ENCODE data around the gene SSBP2. TPM values are rescaled to one million over a fixed set of nuclear protein-coding genes. Genes with fewer than 3 reads are reported as not detected.
"Not testable (repeated sequence)": the region's sequence is repeated elsewhere in the genome, so short reads cannot be mapped to it uniquely, and the experiment has no call there.

Gene SSBP2
- total RNA-seq, 1 experiment from 2014 or later = 5.2 TPM

DNA sequence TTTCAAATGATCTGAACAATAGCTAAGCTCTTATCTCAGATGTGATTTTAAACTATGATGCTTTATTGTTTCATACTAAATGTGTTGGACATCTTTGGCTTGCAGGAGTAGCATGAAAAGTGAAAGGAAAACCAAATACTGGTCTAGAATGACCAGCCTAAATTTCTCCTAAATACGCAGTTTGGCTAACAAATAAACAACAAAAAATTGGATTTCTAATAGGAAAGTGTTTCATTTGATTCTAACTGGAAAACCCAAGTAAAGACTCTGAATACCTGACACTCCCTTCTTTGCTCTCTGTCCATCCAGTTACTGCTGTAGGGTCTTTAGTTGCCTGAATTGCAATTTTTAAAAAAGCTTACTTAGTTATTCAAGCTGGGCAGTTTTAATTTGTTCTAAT is 245.2 kb downstream of the SSBP2 start:
- Histone ChIP-seq H3K9ac (ENCODE audit: low read length) (no peak overlapping the region), H2AFZ (ENCODE audit: low read depth, low read length, poor library complexity, severe bottlenecking) (no peak overlapping the region), H3K9me3 (ENCODE audit: control insufficient read depth in 1 of 2, insufficient read depth in 1 of 2, low read depth in 1 of 2, low read length in 2 of 2) (no peaks in the 10 kb centered on the region), H3K36me3 (ENCODE audit: control insufficient read depth in 1 of 2, insufficient read depth in 2 of 2, low read length in 2 of 2) (no peaks in the 10 kb centered on the region), H3K27ac (ENCODE audit: low read depth, low read length) (no peak overlapping the region), H3K27me3 (ENCODE audit: insufficient read depth, low read length) (no peaks in the 10 kb centered on the region), H3K4me2 (ENCODE audit: low read length) (no peak overlapping the region), H3K9me2 (ENCODE audit: insufficient read depth) (no peaks in the 10 kb centered on the region), H3K79me2 (ENCODE audit: insufficient read depth, low read length) (no peaks in the 10 kb centered on the region), H3K4me3 (replicated peaks in 1 of 2; ENCODE audit: low read depth in 1 of 2, low read length in 2 of 2) (no peak overlapping the region), H4K20me1 (ENCODE audit: insufficient read depth) (no peaks in the 10 kb centered on the region), H3K4me1 (ENCODE audit: control insufficient read depth in 1 of 2, insufficient read depth in 2 of 2, low read length in 2 of 2) (peaks cover 0 to 5% of the 10 kb centered on the region in 2 experiments; a peak in 2 of 4 replicates)
- CTCF ChIA-PET = no interaction called here
- BruUV-seq (replicated peaks) = no TSS peak
- POLR2A ChIA-PET = no interaction called here
- intact Hi-C loops (cut with micrococcal nuclease) = loop anchor here (2.0 kb wide), 2 partner anchors 243 to 333 kb away; no protein-coding TSS in a partner anchor
- RAD21 ChIA-PET (ENCODE audit: low non-redundant PET in 1 of 2, low total read pairs in 2 of 2, uncharacterized antibody in 2 of 2, unreplicated experiment in 2 of 2) = no interaction called here
- DNase-seq (ENCODE audit: low read depth, low spot score) = no peak
- no peak for ATAC-seq
- TF ChIP-seq, protein P1, sequence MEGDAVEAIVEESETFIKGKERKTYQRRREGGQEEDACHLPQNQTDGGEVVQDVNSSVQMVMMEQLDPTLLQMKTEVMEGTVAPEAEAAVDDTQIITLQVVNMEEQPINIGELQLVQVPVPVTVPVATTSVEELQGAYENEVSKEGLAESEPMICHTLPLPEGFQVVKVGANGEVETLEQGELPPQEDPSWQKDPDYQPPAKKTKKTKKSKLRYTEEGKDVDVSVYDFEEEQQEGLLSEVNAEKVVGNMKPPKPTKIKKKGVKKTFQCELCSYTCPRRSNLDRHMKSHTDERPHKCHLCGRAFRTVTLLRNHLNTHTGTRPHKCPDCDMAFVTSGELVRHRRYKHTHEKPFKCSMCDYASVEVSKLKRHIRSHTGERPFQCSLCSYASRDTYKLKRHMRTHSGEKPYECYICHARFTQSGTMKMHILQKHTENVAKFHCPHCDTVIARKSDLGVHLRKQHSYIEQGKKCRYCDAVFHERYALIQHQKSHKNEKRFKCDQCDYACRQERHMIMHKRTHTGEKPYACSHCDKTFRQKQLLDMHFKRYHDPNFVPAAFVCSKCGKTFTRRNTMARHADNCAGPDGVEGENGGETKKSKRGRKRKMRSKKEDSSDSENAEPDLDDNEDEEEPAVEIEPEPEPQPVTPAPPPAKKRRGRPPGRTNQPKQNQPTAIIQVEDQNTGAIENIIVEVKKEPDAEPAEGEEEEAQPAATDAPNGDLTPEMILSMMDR (IDR thresholded peaks at IDR 0.05 in 2 of 3, conservative IDR thresholded peaks at IDR 0.05 in 1 of 3; ENCODE audit: borderline replicate concordance in 1 of 3, insufficient read depth in 1 of 3, low read depth in 2 of 3, low read length in 2 of 3) = no peak
- TF ChIP-seq SRF (IDR thresholded peaks at IDR 0.05; ENCODE audit: low read depth) (no peak), POLR2AphosphoS5 (IDR thresholded peaks at IDR 0.05; ENCODE audit: low read depth, low read length) (no peak), EZH2 (IDR thresholded peaks at IDR 0.05) (no peak), ZNF274 (IDR thresholded peaks at IDR 0.05; ENCODE audit: low read depth, low read length) (no peak), ELF1 (IDR thresholded peaks at IDR 0.05; ENCODE audit: borderline replicate concordance, low read depth) (no peak), POLR2A (IDR thresholded peaks at IDR 0.05; ENCODE audit: borderline replicate concordance, extremely low read depth, insufficient read depth, insufficient read length) (no peak)

DNA sequence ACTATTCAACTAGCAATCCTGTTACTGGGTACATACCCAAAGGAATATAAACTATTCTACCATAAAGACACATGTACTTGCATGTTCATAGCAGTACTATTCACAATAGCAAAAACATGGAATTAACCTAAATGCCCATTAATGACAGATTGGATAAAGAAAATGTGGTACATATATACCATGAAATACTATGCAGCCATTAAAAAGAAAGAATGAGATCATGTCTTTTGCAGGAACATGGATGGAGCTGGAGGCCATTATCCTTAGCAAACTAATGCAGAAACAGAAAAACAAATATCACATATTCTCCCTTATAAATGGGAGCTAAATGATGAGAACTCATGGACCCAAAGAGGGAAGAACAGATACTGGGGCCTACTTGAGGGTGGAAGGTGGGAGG is 247.3 kb downstream of the SSBP2 start:
- H3K27me3 ChIP-seq (ENCODE audit: insufficient read depth, low read length); H4K20me1 ChIP-seq (ENCODE audit: insufficient read depth); H3K9ac ChIP-seq (ENCODE audit: low read length); ATAC-seq; DNase-seq (ENCODE audit: low read depth, low spot score); BruUV-seq (replicated peaks); CTCF ChIA-PET; H3K9me2 ChIP-seq (ENCODE audit: insufficient read depth); H3K4me1 ChIP-seq (ENCODE audit: control insufficient read depth in 1 of 2, insufficient read depth in 2 of 2, low read length in 2 of 2); H3K36me3 ChIP-seq (ENCODE audit: control insufficient read depth in 1 of 2, insufficient read depth in 2 of 2, low read length in 2 of 2); H3K4me2 ChIP-seq (ENCODE audit: low read length); POLR2A ChIA-PET; H3K27ac ChIP-seq (ENCODE audit: low read depth, low read length); H3K79me2 ChIP-seq (ENCODE audit: insufficient read depth, low read length); H3K9me3 ChIP-seq (ENCODE audit: control insufficient read depth in 1 of 2, insufficient read depth in 1 of 2, low read depth in 1 of 2, low read length in 2 of 2); H2AFZ ChIP-seq (ENCODE audit: low read depth, low read length, poor library complexity, severe bottlenecking); RAD21 ChIA-PET (ENCODE audit: low non-redundant PET in 1 of 2, low total read pairs in 2 of 2, uncharacterized antibody in 2 of 2, unreplicated experiment in 2 of 2); H3K4me3 ChIP-seq (replicated peaks in 1 of 2; ENCODE audit: low read depth in 1 of 2, low read length in 2 of 2); intact Hi-C loops (cut with micrococcal nuclease): not testable (repeated sequence)

Measured in HCT116 (cell line).